Sigmoid colon (tissue), 7 donors: ENCODE measurements around the gene TNFRSF11A. TPM values are rescaled to one million over a fixed set of nuclear protein-coding genes. Genes with fewer than 3 reads are reported as not detected.

ENCODE experiments used
- DNase-seq: peaks from one replicate; pipeline ENCODE4 v3.0.0-alpha.2; 2019
- H3K27ac ChIP-seq, 4 donors: fragments of 200-600 bp; sonication (generic); one replicate each; pipeline ENCODE4 v1.5.1; 2016 to 2019; ENCODE audit warnings: mild to moderate bottlenecking in 1 of 4
- H3K27me3 ChIP-seq, 3 donors: fragments of 200-600 bp; sonication (generic); one replicate each; pipeline ENCODE4 v1.5.1; 2019; ENCODE audit warnings: mild to moderate bottlenecking in 1 of 3
- H3K36me3 ChIP-seq, 4 donors: fragments of 200-600 bp; sonication (generic); one replicate each; pipeline ENCODE4 v1.5.1; 2016 to 2019
- H3K4me1 ChIP-seq, 4 donors: fragments of 200-600 bp; sonication (generic); one replicate each; pipeline ENCODE4 v1.5.1; 2017 to 2019
- H3K4me3 ChIP-seq, 4 donors: fragments of 200-600 bp; sonication (generic); one replicate each; pipeline ENCODE4 v1.5.1; 2017 to 2019; ENCODE audit warnings: mild to moderate bottlenecking in 2 of 4, moderate library complexity in 1 of 4
- H3K9me3 ChIP-seq, 4 donors: fragments of 200-600 bp in 3 of 4; sonication (generic) in 3 of 4; one replicate each; pipeline versions ENCODE4 v1.5.1 to v1.6.1; 2013 to 2019
- EP300 ChIP-seq, 4 donors: sonication (generic); formaldehyde crosslinking; IDR thresholded peaks; one replicate each; pipeline ENCODE4 v1.6.1; 2017; ENCODE audit warnings: antibody characterized with exemption in 4 of 4
- POLR2A ChIP-seq, 2 donors: fragments of 450-650 bp; IDR thresholded peaks; one replicate each; pipeline ENCODE4 v1.6.1; 2016; ENCODE audit warnings: antibody characterized with exemption in 2 of 2, mild to moderate bottlenecking in 2 of 2, moderate library complexity in 2 of 2
- POLR2AphosphoS5 ChIP-seq, 4 donors: sonication (generic); formaldehyde crosslinking; IDR thresholded peaks; one replicate each; pipeline ENCODE4 v1.6.1; 2017; ENCODE audit warnings: antibody characterized with exemption in 4 of 4
- WGBS, 2 donors: extraction: QIAGEN DNeasy Blood & Tissue Kit; methylation state at CpG; one replicate each; pipeline ENCODE4 v1.1.7; 2013; 5-methylcytosine and 5-hydroxymethylcytosine counted together
- intact Hi-C: fragments of 100-400 bp; cut with DNase I; formaldehyde crosslinking; loops from one replicate; pipeline ENCODE4 v1.15.1; 2023
- polyA plus RNA-seq, 3 donors: library from polyadenylated mRNA; stranded (reverse); fragments of 200-250 nt; gene quantifications; one replicate each; pipeline ENCODE4 v1.2.3, GENCODE V29; 2013
- total RNA-seq, 4 donors: library from RNA; depleted of rRNA; stranded (reverse); fragments of >200 nt; gene quantifications; one replicate each; pipeline ENCODE4 v1.1.0, GENCODE V29; 2016
- TF ChIP-seq, protein P1 (sequence below), 4 experiments: fragments of 450-650 bp in 3 of 4; fragments of 200-600 bp in 1 of 4; IDR thresholded peaks; one replicate each; pipeline ENCODE4 v1.5.1; 2016 to 2019; ENCODE audit warnings: antibody characterized with exemption in 4 of 4, mild to moderate bottlenecking in 3 of 4, moderate library complexity in 2 of 4
- donor health status: healthy with polysubstance abuse.
- donor health status: Bipolar disorder and iron deficiency.
- donor health status: healthy.

TNFRSF11A gene
- total and polyA plus RNA-seq, 7 donors, result 2.1 to 19.9 (median 3.6) TPM

DNA sequence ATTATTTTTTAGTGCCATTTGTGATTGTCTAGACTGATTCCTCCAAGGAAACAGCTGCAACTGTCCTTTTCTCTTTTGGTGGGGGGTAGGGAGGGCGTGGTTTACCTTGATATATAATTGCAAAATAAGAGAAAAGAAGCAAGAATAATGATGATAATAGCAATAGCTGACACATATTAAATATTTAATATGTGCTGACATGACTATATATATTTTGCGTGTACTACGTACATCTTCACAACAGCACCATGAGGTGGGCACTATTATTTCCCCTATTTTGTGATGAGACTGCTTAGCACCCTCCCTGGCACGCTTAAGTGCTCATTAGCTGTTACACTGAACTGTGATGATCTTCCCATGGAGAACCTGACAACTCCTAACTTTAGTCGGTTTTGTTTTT is 39.4 kb downstream of the TNFRSF11A start:
- Histone ChIP-seq H3K27me3 (no peaks in the 10 kb centered on the region), H3K27ac (no peak overlapping the region), H3K4me3 (no peak overlapping the region), H3K4me1 (no peaks in the 10 kb centered on the region), H3K9me3 (no peaks in the 10 kb centered on the region), H3K36me3 (no peaks in the 10 kb centered on the region)
- TF ChIP-seq EP300 (IDR thresholded peaks at IDR 0.05) (no peak), POLR2AphosphoS5 (IDR thresholded peaks at IDR 0.05) (no peak), POLR2A (IDR thresholded peaks at IDR 0.05) (no peak)
- TF ChIP-seq, protein P1, sequence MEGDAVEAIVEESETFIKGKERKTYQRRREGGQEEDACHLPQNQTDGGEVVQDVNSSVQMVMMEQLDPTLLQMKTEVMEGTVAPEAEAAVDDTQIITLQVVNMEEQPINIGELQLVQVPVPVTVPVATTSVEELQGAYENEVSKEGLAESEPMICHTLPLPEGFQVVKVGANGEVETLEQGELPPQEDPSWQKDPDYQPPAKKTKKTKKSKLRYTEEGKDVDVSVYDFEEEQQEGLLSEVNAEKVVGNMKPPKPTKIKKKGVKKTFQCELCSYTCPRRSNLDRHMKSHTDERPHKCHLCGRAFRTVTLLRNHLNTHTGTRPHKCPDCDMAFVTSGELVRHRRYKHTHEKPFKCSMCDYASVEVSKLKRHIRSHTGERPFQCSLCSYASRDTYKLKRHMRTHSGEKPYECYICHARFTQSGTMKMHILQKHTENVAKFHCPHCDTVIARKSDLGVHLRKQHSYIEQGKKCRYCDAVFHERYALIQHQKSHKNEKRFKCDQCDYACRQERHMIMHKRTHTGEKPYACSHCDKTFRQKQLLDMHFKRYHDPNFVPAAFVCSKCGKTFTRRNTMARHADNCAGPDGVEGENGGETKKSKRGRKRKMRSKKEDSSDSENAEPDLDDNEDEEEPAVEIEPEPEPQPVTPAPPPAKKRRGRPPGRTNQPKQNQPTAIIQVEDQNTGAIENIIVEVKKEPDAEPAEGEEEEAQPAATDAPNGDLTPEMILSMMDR (IDR thresholded peaks at IDR 0.05), result no peak
- 86 to 89% methylated on average over 5 of the region's 5 CpGs for WGBS, 2 donors
- DNase-seq, result no peak
- intact Hi-C loops, result no loop called here

DNA sequence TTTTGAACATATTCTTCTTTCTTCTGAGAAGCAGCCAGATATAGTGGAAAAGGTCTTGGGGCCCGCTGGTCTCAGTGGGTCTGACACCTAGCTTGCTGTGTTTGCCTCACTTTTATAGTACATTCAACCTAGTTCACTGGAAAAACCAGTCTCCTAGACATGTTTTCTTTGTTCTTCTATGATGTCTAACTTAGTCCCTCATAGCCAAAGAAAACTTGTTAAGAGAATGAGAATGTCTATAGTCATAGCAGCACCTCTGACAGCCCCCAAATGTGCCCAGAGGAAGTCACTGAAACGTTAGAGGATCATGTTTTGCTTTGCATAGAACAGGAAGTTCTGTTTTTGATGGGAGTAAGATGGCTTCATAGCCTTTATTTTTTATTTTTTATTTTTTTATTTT is 40.3 kb downstream of the TNFRSF11A start:
- peaks cover 0 to 4% (median under 1%) of the 10 kb centered on the region in 4 donors for H3K4me1 ChIP-seq
- no peak overlapping the region for H3K27ac ChIP-seq
- no peaks in the 10 kb centered on the region for H3K9me3 ChIP-seq
- 63 to 68% methylated on average over 2 of the region's 2 CpGs for WGBS, 2 donors
- H3K36me3 ChIP-seq, result no peaks in the 10 kb centered on the region
- no peaks in the 10 kb centered on the region for H3K27me3 ChIP-seq
- H3K4me3 ChIP-seq, result no peak overlapping the region
- no peak for TF ChIP-seq EP300 (IDR thresholded peaks at IDR 0.05)
- no peak for TF ChIP-seq POLR2A (IDR thresholded peaks at IDR 0.05)
- no peak for TF ChIP-seq POLR2AphosphoS5 (IDR thresholded peaks at IDR 0.05)
- intact Hi-C loops, result no loop called here
- no peak for DNase-seq

DNA sequence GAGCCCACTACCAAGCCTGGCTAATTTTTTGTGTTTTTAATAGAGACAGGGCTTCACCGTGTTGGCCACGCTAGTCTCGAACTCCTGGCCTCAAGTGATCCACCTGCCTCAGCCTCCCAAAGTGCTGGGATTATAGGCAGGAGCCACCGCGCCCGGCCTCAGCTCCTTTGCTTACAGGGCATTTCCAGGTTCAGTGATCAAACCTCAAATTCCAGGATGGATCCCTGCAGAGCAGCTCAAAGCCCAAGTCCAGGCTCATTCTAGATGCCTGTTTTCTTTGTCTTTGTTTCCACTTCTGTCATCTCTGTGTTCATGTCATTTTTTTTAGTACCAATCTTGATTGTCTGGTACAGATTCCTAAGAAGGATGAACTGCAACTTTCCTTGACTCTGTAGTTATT is 41.9 kb downstream of the TNFRSF11A start:
- no peaks in the 10 kb centered on the region for H3K9me3 ChIP-seq
- H3K27me3 ChIP-seq, result no peaks in the 10 kb centered on the region
- intact Hi-C loops, result no loop called here
- TF ChIP-seq EP300 (IDR thresholded peaks at IDR 0.05) (no peak), POLR2AphosphoS5 (IDR thresholded peaks at IDR 0.05) (no peak), POLR2A (IDR thresholded peaks at IDR 0.05) (no peak)
- TF ChIP-seq, protein P1 (IDR thresholded peaks at IDR 0.05), result no peak
- no peaks in the 10 kb centered on the region for H3K36me3 ChIP-seq
- H3K27ac ChIP-seq, result no peak overlapping the region
- no peak for DNase-seq
- WGBS, 2 donors, result 96 to 97% methylated on average over 6 of the region's 6 CpGs
- peaks cover 0 to 19% (median 14%) of the 10 kb centered on the region in 4 donors for H3K4me1 ChIP-seq
- H3K4me3 ChIP-seq, result no peak overlapping the region

DNA sequence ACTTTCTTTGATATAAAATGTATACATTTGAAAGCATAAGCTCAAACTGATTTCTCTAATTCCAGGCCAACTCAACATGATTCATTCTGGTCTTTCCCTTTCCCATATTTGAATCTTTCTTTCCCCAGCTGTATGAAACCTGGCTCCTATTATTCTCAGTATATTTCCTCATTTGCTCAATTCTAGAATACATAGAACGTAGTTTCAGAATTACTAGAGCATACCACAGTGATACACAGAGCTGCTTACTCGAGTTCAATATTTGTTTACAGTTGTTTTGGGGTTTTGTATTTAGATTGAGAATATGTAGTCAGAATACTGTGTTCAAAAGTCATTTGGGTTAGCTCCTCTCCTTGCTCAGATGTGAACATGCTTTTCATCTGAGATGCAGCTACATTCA is 43.0 kb downstream of the TNFRSF11A start:
- no peaks in the 10 kb centered on the region for H3K9me3 ChIP-seq
- H3K27ac ChIP-seq, result no peak overlapping the region
- 62 to 65% methylated on average over 2 of the region's 2 CpGs for WGBS, 2 donors
- no peak for DNase-seq
- H3K4me1 ChIP-seq, result peaks cover 0 to 23% (median 15%) of the 10 kb centered on the region in 4 donors
- TF ChIP-seq EP300 (IDR thresholded peaks at IDR 0.05), result no peak
- TF ChIP-seq POLR2A (IDR thresholded peaks at IDR 0.05), result no peak
- no peak for TF ChIP-seq POLR2AphosphoS5 (IDR thresholded peaks at IDR 0.05)
- TF ChIP-seq, protein P1 (IDR thresholded peaks at IDR 0.05), result no peak
- intact Hi-C loops, result no loop called here
- H3K4me3 ChIP-seq, result no peak overlapping the region
- H3K36me3 ChIP-seq, result no peaks in the 10 kb centered on the region
- H3K27me3 ChIP-seq, result no peaks in the 10 kb centered on the region

DNA sequence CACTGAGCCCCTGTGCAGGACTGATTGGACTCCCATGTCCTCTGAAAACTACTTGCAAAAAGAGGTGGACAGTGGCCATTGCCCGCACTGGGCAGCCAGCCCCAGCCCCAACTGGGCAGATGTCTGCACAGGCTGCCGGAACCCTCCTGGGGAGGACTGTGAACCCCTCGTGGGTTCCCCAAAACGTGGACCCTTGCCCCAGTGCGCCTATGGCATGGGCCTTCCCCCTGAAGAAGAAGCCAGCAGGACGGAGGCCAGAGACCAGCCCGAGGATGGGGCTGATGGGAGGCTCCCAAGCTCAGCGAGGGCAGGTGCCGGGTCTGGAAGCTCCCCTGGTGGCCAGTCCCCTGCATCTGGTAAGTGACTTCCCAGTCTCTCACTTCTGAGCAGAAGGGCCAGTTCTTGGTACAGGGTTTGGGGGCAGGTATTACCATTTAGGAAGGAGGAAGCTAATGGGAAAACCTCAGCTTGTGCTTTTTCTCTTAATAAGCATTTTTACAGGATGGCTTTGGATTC is 44.1 kb downstream of the TNFRSF11A start:
- Histone ChIP-seq H3K4me3 (no peak overlapping the region), H3K27me3 (no peaks in the 10 kb centered on the region), H3K27ac (no peak overlapping the region), H3K36me3 (no peaks in the 10 kb centered on the region), H3K4me1 (peaks cover 0 to 23% (median 15%) of the 10 kb centered on the region in 4 donors), H3K9me3 (no peaks in the 10 kb centered on the region)
- TF ChIP-seq POLR2A (IDR thresholded peaks at IDR 0.05), result no peak
- TF ChIP-seq POLR2AphosphoS5 (IDR thresholded peaks at IDR 0.05), result no peak
- TF ChIP-seq, protein P1 (IDR thresholded peaks at IDR 0.05), result no peak
- TF ChIP-seq EP300 (IDR thresholded peaks at IDR 0.05), result no peak
- intact Hi-C loops, result no loop called here
- DNase-seq, result no peak
- WGBS, 2 donors, result 91 to 95% methylated on average over 9 of the region's 9 CpGs
